NT2/D1 (cell line): Measurements from ENCODE around the gene FAM107B.

Source experiments
- YY1 ChIP-seq: IDR thresholded peaks from 2 replicates; pipeline ENCODE4 v1.6.1; 2011; ENCODE audit not compliant: insufficient read length, insufficient read depth
- ZNF274 ChIP-seq: IDR thresholded peaks from 2 replicates; pipeline ENCODE4 v1.6.1; 2011; ENCODE audit warnings: mild to moderate bottlenecking, low read depth, low read length

GRCh38 chr10:14554091-14554490 lies 220.6 kb downstream of the FAM107B start:
- TF ChIP-seq ZNF274 (no peak), YY1 (no peak)
